AG04450 (cell line): ENCODE data around the gene FOXI2. TPM values are rescaled to one million over a fixed set of nuclear protein-coding genes. Genes with fewer than 3 reads are reported as not detected.

ENCODE experiments used
- CTCF ChIA-PET: fragments of 300-600, 350-600 bp; formaldehyde crosslinking; extraction: SDS; loops from one replicate; lab custom pipeline; 2022; ENCODE audit warnings: antibody characterized with exemption, inconsistent platforms; lab: Charles Lee
- POLR2A ChIA-PET: fragments of 350-600 bp; formaldehyde crosslinking; extraction: SDS; loops from one replicate; lab custom pipeline; 2021; ENCODE audit warnings: antibody characterized with exemption, inconsistent platforms; lab: Yijun Ruan, JAX
- DNase-seq: peaks from one replicate; pipeline ENCODE4 v3.0.0-alpha.2; 2011; ENCODE audit warnings: low read depth, low spot score
- H3K27ac ChIP-seq: one replicate; pipeline ENCODE4 v1.5.1; 2012; ENCODE audit warnings: low read depth, low read length, control low read depth
- H3K27me3 ChIP-seq: one replicate; pipeline ENCODE4 v1.6.0; 2012; ENCODE audit warnings: low read length; ENCODE audit not compliant: control insufficient read depth, insufficient read depth
- H3K4me3 ChIP-seq: 2 replicates; pipeline ENCODE4 v1.5.1; 2011; ENCODE audit warnings: mild to moderate bottlenecking, low read depth, low read length, control low read depth
- H3K9me3 ChIP-seq: 2 replicates; pipeline ENCODE4 v1.5.1; 2012; ENCODE audit warnings: low read length; ENCODE audit not compliant: control insufficient read depth, insufficient read depth
- CTCF ChIP-seq: IDR thresholded peaks from 2 replicates; pipeline ENCODE4 v1.5.1; 2011; ENCODE audit warnings: low read depth, low read length, control low read depth, inconsistent platforms
- polyA plus RNA-seq: library from polyadenylated mRNA; depleted of rRNA; stranded (reverse); fragments of >200 nt; gene quantifications from 2 replicates; pipeline ENCODE4 v1.2.3, GENCODE V29; 2011

The FOXI2 gene
- polyA plus RNA-seq, 1 experiment = not detected

GRCh38 chr10:127736222-127736914, 617 bp upstream of the FOXI2 start:
- DNase-seq = no peak
- Histone ChIP-seq H3K27me3 (no peaks in the 10 kb centered on the region), H3K9me3 (peaks cover 38% of the 10 kb centered on the region), H3K27ac (no peak overlapping the region), H3K4me3 (no peak overlapping the region)
- TF ChIP-seq CTCF = no peak
- CTCF ChIA-PET = no interaction called here
- POLR2A ChIA-PET = no interaction called here

GRCh38 chr10:127737563-127738511, 852 bp downstream of the FOXI2 start:
- Histone ChIP-seq H3K27me3 (no peaks in the 10 kb centered on the region), H3K27ac (no peak overlapping the region), H3K4me3 (no peak overlapping the region), H3K9me3 (peaks cover 42% of the 10 kb centered on the region)
- DNase-seq = no peak
- no peak for TF ChIP-seq CTCF
- POLR2A ChIA-PET = no interaction called here
- CTCF ChIA-PET = no interaction called here

- TF ChIP-seq CTCF = no peak
- ChIA-PET CTCF (no interaction called here), POLR2A (no interaction called here)
- no peaks in the 10 kb centered on the region for H3K27me3 ChIP-seq
- no peak for DNase-seq
- no peak overlapping the region for H3K4me3 ChIP-seq
- H3K9me3 ChIP-seq = peaks cover 42% of the 10 kb centered on the region
- no peak overlapping the region for H3K27ac ChIP-seq
Observed at GRCh38 chr10:127738512-127739424, 1.8 kb downstream of the FOXI2 start.

- ChIA-PET POLR2A (no interaction called here), CTCF (no interaction called here)
- Histone ChIP-seq H3K9me3 (peaks cover 42% of the 10 kb centered on the region), H3K4me3 (no peak overlapping the region), H3K27ac (no peak overlapping the region), H3K27me3 (no peaks in the 10 kb centered on the region)
- no peak for DNase-seq
- TF ChIP-seq CTCF = no peak
Observed at GRCh38 chr10:127739908-127740307, 2.9 kb downstream of the FOXI2 start.
